Fibroblast of mammary gland (primary cell): Measurements from ENCODE around the gene UBE2Q1.

Source experiments
- DNase-seq: peaks from one replicate; pipeline ENCODE4 v3.0.0-alpha.2; 2010; ENCODE audit warnings: low read depth
- H3K4me3 ChIP-seq: 2 replicates; pipeline ENCODE4 v1.5.1; 2011; ENCODE audit warnings: low read depth, mild to moderate bottlenecking, low read length, moderate library complexity; ENCODE audit not compliant: control insufficient read depth
- TF ChIP-seq, protein P1 (sequence below): conservative IDR thresholded peaks from 2 replicates; pipeline ENCODE4 v1.5.1; 2011; ENCODE audit warnings: low read depth, low read length, inconsistent platforms; ENCODE audit not compliant: control insufficient read depth, insufficient read depth

The UBE2Q1 gene

DNA sequence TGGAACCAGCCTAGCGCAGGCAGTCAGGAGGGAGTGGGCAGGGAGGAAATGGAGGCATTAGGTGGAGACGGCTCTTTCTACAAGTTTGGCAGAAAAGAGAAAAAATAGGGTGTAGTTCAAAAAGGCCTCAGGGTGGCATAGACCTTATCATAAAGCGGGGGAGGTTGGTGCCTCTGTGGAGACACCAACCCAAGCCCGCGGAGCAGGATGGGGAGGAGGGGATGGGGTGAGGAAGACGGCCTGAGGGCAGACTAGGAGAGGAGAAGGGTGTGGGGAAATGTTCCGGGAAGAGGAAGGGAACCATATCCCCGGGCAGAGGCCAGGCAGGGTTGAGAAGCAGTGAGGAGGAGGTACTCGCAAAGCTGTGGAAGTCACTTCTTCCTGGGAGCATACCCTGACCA is 38.9 kb downstream of the UBE2Q1 start:
- DNase-seq, result no peak
- TF ChIP-seq, protein P1, sequence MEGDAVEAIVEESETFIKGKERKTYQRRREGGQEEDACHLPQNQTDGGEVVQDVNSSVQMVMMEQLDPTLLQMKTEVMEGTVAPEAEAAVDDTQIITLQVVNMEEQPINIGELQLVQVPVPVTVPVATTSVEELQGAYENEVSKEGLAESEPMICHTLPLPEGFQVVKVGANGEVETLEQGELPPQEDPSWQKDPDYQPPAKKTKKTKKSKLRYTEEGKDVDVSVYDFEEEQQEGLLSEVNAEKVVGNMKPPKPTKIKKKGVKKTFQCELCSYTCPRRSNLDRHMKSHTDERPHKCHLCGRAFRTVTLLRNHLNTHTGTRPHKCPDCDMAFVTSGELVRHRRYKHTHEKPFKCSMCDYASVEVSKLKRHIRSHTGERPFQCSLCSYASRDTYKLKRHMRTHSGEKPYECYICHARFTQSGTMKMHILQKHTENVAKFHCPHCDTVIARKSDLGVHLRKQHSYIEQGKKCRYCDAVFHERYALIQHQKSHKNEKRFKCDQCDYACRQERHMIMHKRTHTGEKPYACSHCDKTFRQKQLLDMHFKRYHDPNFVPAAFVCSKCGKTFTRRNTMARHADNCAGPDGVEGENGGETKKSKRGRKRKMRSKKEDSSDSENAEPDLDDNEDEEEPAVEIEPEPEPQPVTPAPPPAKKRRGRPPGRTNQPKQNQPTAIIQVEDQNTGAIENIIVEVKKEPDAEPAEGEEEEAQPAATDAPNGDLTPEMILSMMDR, result no peak
- no peak overlapping the region for H3K4me3 ChIP-seq

DNA sequence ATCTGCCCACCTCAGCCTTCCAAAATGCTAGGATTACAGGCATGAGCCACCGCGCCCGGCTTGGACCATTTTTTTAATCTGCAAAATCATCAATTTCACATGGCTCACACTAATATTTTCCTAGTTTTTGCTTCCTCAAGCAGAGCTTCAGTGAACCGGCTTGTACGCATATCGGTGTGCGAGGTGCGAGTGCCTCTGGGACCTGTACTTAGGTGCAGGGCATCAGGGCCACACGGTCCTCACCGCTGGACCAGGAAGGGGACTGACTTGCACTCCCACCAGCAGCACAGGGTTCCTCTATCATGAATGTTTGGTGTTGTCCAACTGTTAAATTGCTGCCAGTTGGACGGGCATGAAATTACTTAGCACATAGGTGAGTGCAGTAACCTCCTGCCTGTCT is 40.8 kb downstream of the UBE2Q1 start:
- TF ChIP-seq, protein P1, result no peak
- DNase-seq, result no peak
- H3K4me3 ChIP-seq, result no peak overlapping the region

GRCh38 chr1:154514066-154514553 is 44.4 kb downstream of the UBE2Q1 start:
- no peak overlapping the region for H3K4me3 ChIP-seq
- no peak for DNase-seq

DNA sequence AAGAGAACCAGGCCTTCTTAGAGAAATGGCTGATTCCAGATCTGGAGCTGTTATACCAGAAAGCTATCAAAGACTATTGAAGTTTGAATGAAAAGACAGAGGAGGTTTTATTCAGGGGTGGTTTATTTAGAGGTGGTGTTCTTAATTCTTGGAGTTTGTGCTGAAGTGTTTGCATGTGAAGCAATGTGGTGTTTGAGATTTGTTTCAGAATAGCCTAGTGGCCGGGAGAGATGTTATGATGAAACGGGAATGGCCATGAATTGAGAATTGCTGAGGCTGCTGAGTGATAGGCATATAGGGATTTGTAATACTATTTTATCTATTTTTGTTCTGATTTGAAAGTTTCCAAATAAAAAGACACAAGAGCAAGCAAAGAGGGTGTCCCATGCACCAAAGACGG is 45.7 kb downstream of the UBE2Q1 start:
- no peak for DNase-seq
- TF ChIP-seq, protein P1, result no peak
- H3K4me3 ChIP-seq, result no peak overlapping the region

More at GRCh38 chr1:154514066-154514553, 44.4 kb downstream of the UBE2Q1 start:
- TF ChIP-seq, protein P1, result no peak

DNA sequence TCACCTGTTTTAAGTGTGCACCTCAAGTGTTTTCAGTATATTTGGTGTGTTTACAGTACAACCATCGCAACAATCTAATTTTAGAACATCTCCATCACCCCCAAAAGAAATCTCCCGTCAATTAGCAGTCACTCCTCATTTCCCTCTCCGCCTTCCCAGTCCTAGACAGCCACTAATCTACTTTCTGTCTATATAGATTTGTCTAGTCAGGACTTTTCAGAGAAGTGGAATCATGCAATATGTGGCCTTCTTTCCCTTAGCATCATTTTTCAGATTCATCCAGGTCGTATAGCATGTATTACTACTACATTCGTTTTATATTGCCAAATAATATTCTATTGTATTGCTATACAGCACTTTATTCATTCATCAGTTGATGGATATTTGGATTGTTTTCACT is 54.6 kb downstream of the UBE2Q1 start:
- TF ChIP-seq, protein P1, result no peak
- DNase-seq, result no peak
- H3K4me3 ChIP-seq, result no peak overlapping the region

DNA sequence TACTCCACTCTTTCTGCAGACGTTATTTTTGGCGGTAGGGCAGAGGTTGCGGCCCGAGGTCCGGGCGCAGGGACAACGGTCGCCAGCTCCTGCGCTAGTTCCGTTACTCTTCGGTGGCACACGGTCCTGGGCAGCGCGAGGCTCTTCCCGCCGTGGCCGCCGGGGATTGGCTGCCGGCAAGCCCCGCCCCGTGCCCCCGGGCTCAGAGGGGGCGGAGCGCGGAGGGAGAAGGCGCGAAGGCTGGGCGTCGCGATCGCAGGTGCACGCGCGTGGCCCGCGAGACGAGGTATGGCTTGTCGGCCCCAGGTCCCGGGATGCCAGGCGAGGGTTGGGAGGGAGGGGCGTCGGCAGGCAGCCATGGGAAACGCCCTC is 55.7 kb downstream of the UBE2Q1 start:
- no peak for DNase-seq
- no peak overlapping the region for H3K4me3 ChIP-seq
- TF ChIP-seq, protein P1, result no peak
